Right cardiac atrium (tissue), 5 donors: ENCODE results near the gene CD2. TPM values are rescaled to one million over a fixed set of nuclear protein-coding genes. Genes with fewer than 3 reads are reported as not detected.

Experiments used
- ATAC-seq, 2 donors: fragments of 200-7000 bp; cut with Tn5 transposase; one replicate each; pipeline versions ENCODE4 v1.8.0 to v1.9.1; 2020; ENCODE audit warnings: moderate library complexity in 2 of 2, mild to moderate bottlenecking in 1 of 2
- DNase-seq, 3 donors: peaks; one replicate each; pipeline ENCODE4 v3.0.0-alpha.2; 2020
- H3K27ac ChIP-seq: one replicate; pipeline ENCODE4 v1.5.1; 2013; ENCODE audit warnings: mild to moderate bottlenecking, low read length, control low read depth, moderate library complexity
- H3K27me3 ChIP-seq: one replicate; pipeline ENCODE4 v1.6.1; 2013; ENCODE audit not compliant: control insufficient read depth, insufficient read depth
- H3K4me1 ChIP-seq: one replicate; pipeline ENCODE4 v1.6.1; 2013; ENCODE audit warnings: low read length; ENCODE audit not compliant: control insufficient read depth, insufficient read depth
- H3K4me3 ChIP-seq: one replicate; pipeline ENCODE4 v1.5.1; 2013; ENCODE audit warnings: low read length, control low read depth
- H3K9me3 ChIP-seq: one replicate; pipeline ENCODE4 v1.6.1; 2013; ENCODE audit warnings: low read length; ENCODE audit not compliant: control insufficient read depth
- WGBS: extraction: QIAGEN DNeasy Blood & Tissue Kit; methylation state at CpG from one replicate; pipeline ENCODE4 v1.1.7; 2013; 5-methylcytosine and 5-hydroxymethylcytosine counted together
- intact Hi-C, 4 donors: fragments of 100-400 bp; cut with DNase I; formaldehyde crosslinking; loops; one replicate each; pipeline versions ENCODE4 v1.11.0 to v1.14.0; 2022 to 2023
- long read RNA-seq, 4 donors: library from polyadenylated mRNA; unstranded; transcript quantifications; one replicate each; pipeline ENCODE4 v2.0.0, GENCODE V29; 2020 to 2021
- polyA plus RNA-seq: library from polyadenylated mRNA; stranded (reverse); fragments of 200-250 nt; gene quantifications from one replicate; pipeline ENCODE4 v1.2.3, GENCODE V29; 2013
- total RNA-seq, 4 donors: library from RNA; stranded (reverse); fragmentation: NEBNext Ultra II Directional; extraction: Animal tissue kit (Norgen Biotek cat#: 25700); gene quantifications; one replicate each; pipeline ENCODE4 v1.2.1, GENCODE V29; 2021
- donor health status: healthy with polysubstance abuse.
- donor health status: DM: no; HTN: yes; CAD: no.
- donor health status: DM: no; HTN: no; CAD: no.
- donor health status: DM: no; HTN: yes; CAD: no; lungs with severe emphysema.
- donor health status: DM: yes; HTN: yes; CAD: no.

Gene CD2
- total RNA-seq (1 to 10 TPM in 2 of 4 donors, under 1 TPM in 2; 0.92 to 2.6 (median 1.5) TPM), polyA plus RNA-seq (0.59 TPM)
- long read RNA-seq, donor 1, result 0 reads
- long read RNA-seq, donor 2, result 0 reads
- long read RNA-seq, donor 3, partial matches to known transcripts, result 0 of 1 reads
- long read RNA-seq, donor 3, other reads (novel, unspliced or antisense), result 0 of 1 reads
- long read RNA-seq, donor 4, result 0 reads

GRCh38 chr1:116754198-116754977, at the start of gene CD2:
CD2 (plus strand) TSS chr1:116754430; CDS start chr1:116754493, 63 bp downstream.
- Histone ChIP-seq H3K4me3 (no peak within 1 kb of the TSS), H3K4me1 (no peaks in the 10 kb centered on the region), H3K9me3 (no peaks in the 10 kb centered on the region), H3K27me3 (no peaks in the 10 kb centered on the region), H3K27ac (no peak within 1 kb of the TSS)
- DNase-seq (no peak), ATAC-seq (no peak)
- intact Hi-C loops, result no loop called here
- WGBS, result 86% methylated on average over 7 of the region's 7 CpGs

- DNase-seq (no peak), ATAC-seq (no peak)
- no peak overlapping the region for H3K27ac ChIP-seq
- H3K9me3 ChIP-seq, result no peaks in the 10 kb centered on the region
- intact Hi-C loops, result no loop called here
- WGBS, result 76% methylated on average over 2 of the region's 2 CpGs
- peaks cover 4% of the 10 kb centered on the region for H3K4me1 ChIP-seq
- no peaks in the 10 kb centered on the region for H3K27me3 ChIP-seq
- H3K4me3 ChIP-seq, result no peak overlapping the region
Measured at GRCh38 chr1:116706123-116706522, 48.1 kb upstream of the CD2 start.

GRCh38 chr1:116706841-116707240, 47.4 kb upstream of the CD2 start:
- Histone ChIP-seq H3K4me3 (no peak overlapping the region), H3K27ac (no peak overlapping the region), H3K4me1 (peaks cover 4% of the 10 kb centered on the region), H3K9me3 (no peaks in the 10 kb centered on the region), H3K27me3 (no peaks in the 10 kb centered on the region)
- intact Hi-C loops, result no loop called here
- ATAC-seq (no peak), DNase-seq (no peak)

GRCh38 chr1:116708255-116708900, 45.9 kb upstream of the CD2 start:
- Histone ChIP-seq H3K27me3 (no peaks in the 10 kb centered on the region), H3K4me1 (peaks cover 4% of the 10 kb centered on the region), H3K9me3 (no peaks in the 10 kb centered on the region), H3K4me3 (no peak overlapping the region), H3K27ac (no peak overlapping the region)
- intact Hi-C loops, result no loop called here
- ATAC-seq (no peak), DNase-seq (no peak)
- WGBS, result 81% methylated on average over 6 of the region's 6 CpGs

GRCh38 chr1:116709666-116710167, 44.5 kb upstream of the CD2 start:
- intact Hi-C loops, result no loop called here
- DNase-seq, result no peak
- WGBS, result 95% methylated on average over 7 of the region's 7 CpGs
- Histone ChIP-seq H3K4me1 (peaks cover 4% of the 10 kb centered on the region), H3K4me3 (no peak overlapping the region), H3K27ac (no peak overlapping the region), H3K27me3 (no peaks in the 10 kb centered on the region), H3K9me3 (no peaks in the 10 kb centered on the region)
- no peak for ATAC-seq

- intact Hi-C loops, result no loop called here
- Histone ChIP-seq H3K4me3 (no peak overlapping the region), H3K27ac (no peak overlapping the region), H3K27me3 (no peaks in the 10 kb centered on the region), H3K4me1 (peaks cover 4% of the 10 kb centered on the region), H3K9me3 (no peaks in the 10 kb centered on the region)
- 68% methylated on average over 2 of the region's 2 CpGs for WGBS
- peak; percentile 22 to 23 for ATAC-seq
- no peak for DNase-seq
Measured at GRCh38 chr1:116710420-116711262, 43.6 kb upstream of the CD2 start.

- ATAC-seq (peak; percentile 55 to 65), DNase-seq (peak in 1 of 3 donors; percentile 57)
- intact Hi-C loops, result no loop called here
- H3K27ac ChIP-seq, result no peak overlapping the region
- no peaks in the 10 kb centered on the region for H3K9me3 ChIP-seq
- H3K4me1 ChIP-seq, result peaks cover 4% of the 10 kb centered on the region
- no peaks in the 10 kb centered on the region for H3K27me3 ChIP-seq
- 66% methylated on average over 2 of the region's 2 CpGs for WGBS
- H3K4me3 ChIP-seq, result no peak overlapping the region
Measured at GRCh38 chr1:116711263-116711840, 42.9 kb upstream of the CD2 start.

- Histone ChIP-seq H3K27ac (no peak overlapping the region), H3K9me3 (no peaks in the 10 kb centered on the region), H3K4me3 (no peak overlapping the region), H3K27me3 (no peaks in the 10 kb centered on the region), H3K4me1 (peaks cover 4% of the 10 kb centered on the region)
- intact Hi-C loops, result no loop called here
- ATAC-seq (no peak), DNase-seq (no peak)
- WGBS, result 63% methylated on average over 6 of the region's 6 CpGs
Measured at GRCh38 chr1:116712510-116712909, 41.7 kb upstream of the CD2 start.

- Histone ChIP-seq H3K4me3 (no peak overlapping the region), H3K27ac (no peak overlapping the region), H3K4me1 (peaks cover 4% of the 10 kb centered on the region), H3K27me3 (no peaks in the 10 kb centered on the region), H3K9me3 (no peaks in the 10 kb centered on the region)
- 86% methylated on average over 3 of the region's 3 CpGs for WGBS
- ATAC-seq (no peak), DNase-seq (no peak)
- intact Hi-C loops, result no loop called here
Measured at GRCh38 chr1:116713474-116713873, 40.8 kb upstream of the CD2 start.

- intact Hi-C loops, result no loop called here
- Histone ChIP-seq H3K27me3 (no peaks in the 10 kb centered on the region), H3K9me3 (no peaks in the 10 kb centered on the region), H3K4me3 (no peak overlapping the region), H3K4me1 (no peaks in the 10 kb centered on the region), H3K27ac (no peak overlapping the region)
- no peak for ATAC-seq
- DNase-seq, result no peak
- WGBS, result 81% methylated on average over 3 of the region's 3 CpGs
Measured at GRCh38 chr1:116716391-116716790, 37.8 kb upstream of the CD2 start.
